ENCODE results near the gene L1CAM. TPM values are rescaled to one million over a fixed set of nuclear protein-coding genes. Genes with fewer than 3 reads are reported as not detected.

L1CAM gene
- total RNA-seq, 4 donors from 2014 or later: 5.2 to 7.1 (median 6.1) TPM

- in situ Hi-C loops (cut with MboI; ENCODE audit: low pct_ligation_motif_present in 1 of 4, low pct_unique_long_range_greater_than_20kb in 1 of 4, low sequenced_read_pairs in 3 of 4): loop anchor here in 1 of 4 donors (25.0 kb wide), 1 partner anchor 94 kb away; no protein-coding TSS in a partner anchor
- intact Hi-C loops (cut with DNase I; ENCODE audit: low total_unique reads): no loop called here
- TF ChIP-seq POLR2AphosphoS5 (IDR thresholded peaks at IDR 0.05) (no peak), POLR2A (IDR thresholded peaks at IDR 0.05) (no peak), EP300 (IDR thresholded peaks at IDR 0.05; ENCODE audit: low read depth) (no peak), CTCF (IDR thresholded peaks at IDR 0.05) (no peak)
- no peaks in the 10 kb centered on the region for H3K9me3 ChIP-seq
- H3K4me1 ChIP-seq: peaks cover 0 to 14% (median 3%) of the 10 kb centered on the region in 4 donors
- H3K27ac ChIP-seq: no peak overlapping the region
- no peak for DNase-seq
- H3K27me3 ChIP-seq: no peaks in the 10 kb centered on the region
- 82% methylated on average over 25 of the region's 27 CpGs; no CpG with 5 or more reads in 1 of the 2 donors for WGBS, 2 donors (ENCODE audit: low coverage in 1 of 2)
- H3K36me3 ChIP-seq: no peaks in the 10 kb centered on the region
- no peak overlapping the region for H3K4me3 ChIP-seq
Observed at GRCh38 chrX:153906126-153906917, 20.3 kb upstream of the L1CAM start.

- in situ Hi-C loops (cut with MboI; ENCODE audit: low pct_ligation_motif_present in 1 of 4, low pct_unique_long_range_greater_than_20kb in 1 of 4, low sequenced_read_pairs in 3 of 4) (loop anchor here in 1 of 4 donors (25.0 kb wide), 1 partner anchor 93 kb away; no protein-coding TSS in a partner anchor), intact Hi-C loops (cut with DNase I; ENCODE audit: low total_unique reads) (no loop called here)
- no peak overlapping the region for H3K4me3 ChIP-seq
- no peaks in the 10 kb centered on the region for H3K9me3 ChIP-seq
- TF ChIP-seq EP300 (IDR thresholded peaks at IDR 0.05; ENCODE audit: low read depth): no peak
- TF ChIP-seq POLR2AphosphoS5 (IDR thresholded peaks at IDR 0.05): no peak
- TF ChIP-seq CTCF (IDR thresholded peaks at IDR 0.05): no peak
- no peak for TF ChIP-seq POLR2A (IDR thresholded peaks at IDR 0.05)
- no peaks in the 10 kb centered on the region for H3K36me3 ChIP-seq
- H3K27ac ChIP-seq: no peak overlapping the region
- no peaks in the 10 kb centered on the region for H3K27me3 ChIP-seq
- peaks cover 0 to 17% (median 6%) of the 10 kb centered on the region in 4 donors for H3K4me1 ChIP-seq
- WGBS, 2 donors (ENCODE audit: low coverage in 1 of 2): 92% methylated on average over 32 of the region's 32 CpGs; no CpG with 5 or more reads in 1 of the 2 donors
- no peak for DNase-seq
Observed at GRCh38 chrX:153905481-153906095, 19.6 kb upstream of the L1CAM start.

GRCh38 chrX:153903991-153904957 lies 18.3 kb upstream of the L1CAM start, which contains the start of gene AVPR2:
AVPR2 (plus strand) TSS chrX:153904673; CDS start chrX:153905146, 473 bp downstream.
- peaks cover 0 to 17% (median 6%) of the 10 kb centered on the region in 4 donors for H3K4me1 ChIP-seq
- no peaks in the 10 kb centered on the region for H3K27me3 ChIP-seq
- WGBS, 2 donors (ENCODE audit: low coverage in 1 of 2): 10 to 56% methylated on average over 2 to 26 of the region's 26 CpGs
- H3K27ac ChIP-seq: peak within 1 kb of the TSS in 1 of 4 donors; percentile 34
- H3K4me3 ChIP-seq: no peak within 1 kb of the TSS
- no peaks in the 10 kb centered on the region for H3K36me3 ChIP-seq
- intact Hi-C loops (cut with DNase I; ENCODE audit: low total_unique reads): no loop called here
- TF ChIP-seq CTCF (IDR thresholded peaks at IDR 0.05) (no peak), POLR2A (IDR thresholded peaks at IDR 0.05) (no peak), EP300 (IDR thresholded peaks at IDR 0.05; ENCODE audit: low read depth) (no peak), POLR2AphosphoS5 (IDR thresholded peaks at IDR 0.05) (no peak)
- in situ Hi-C loops (cut with MboI; ENCODE audit: low pct_ligation_motif_present in 1 of 4, low pct_unique_long_range_greater_than_20kb in 1 of 4, low sequenced_read_pairs in 3 of 4): loop anchor here in 1 of 4 donors (25.0 kb wide), 1 partner anchor 92 kb away; no protein-coding TSS in a partner anchor
- DNase-seq: no peak
- H3K9me3 ChIP-seq: no peaks in the 10 kb centered on the region
